Measurements from ENCODE around the gene NKX1-2.

DNA sequence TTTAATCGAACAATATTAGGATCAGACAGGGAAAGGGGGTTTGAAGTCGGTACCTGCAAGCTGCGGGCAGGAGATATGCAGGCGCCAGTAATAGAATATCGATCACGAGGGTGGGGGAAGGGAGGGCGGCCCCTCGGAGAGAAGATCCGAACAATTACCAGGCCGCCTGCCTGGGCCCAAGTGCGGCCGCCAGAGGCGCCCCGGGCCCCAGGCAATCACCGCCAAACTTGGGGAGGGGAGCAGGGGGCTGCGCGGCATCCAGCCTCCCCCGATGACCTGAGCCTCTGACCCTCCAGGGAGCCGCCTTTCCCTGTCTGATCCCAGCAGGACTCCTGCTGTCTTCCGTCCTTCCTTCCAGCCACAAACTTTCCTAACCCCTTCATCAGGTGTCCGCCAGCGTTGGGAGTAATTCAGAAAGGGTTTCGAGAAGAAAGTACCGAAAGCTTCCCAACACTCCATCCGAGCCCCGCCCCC lies 1.1 kb downstream of the NKX1-2 start:
- TF ChIP-seq, protein P1, sequence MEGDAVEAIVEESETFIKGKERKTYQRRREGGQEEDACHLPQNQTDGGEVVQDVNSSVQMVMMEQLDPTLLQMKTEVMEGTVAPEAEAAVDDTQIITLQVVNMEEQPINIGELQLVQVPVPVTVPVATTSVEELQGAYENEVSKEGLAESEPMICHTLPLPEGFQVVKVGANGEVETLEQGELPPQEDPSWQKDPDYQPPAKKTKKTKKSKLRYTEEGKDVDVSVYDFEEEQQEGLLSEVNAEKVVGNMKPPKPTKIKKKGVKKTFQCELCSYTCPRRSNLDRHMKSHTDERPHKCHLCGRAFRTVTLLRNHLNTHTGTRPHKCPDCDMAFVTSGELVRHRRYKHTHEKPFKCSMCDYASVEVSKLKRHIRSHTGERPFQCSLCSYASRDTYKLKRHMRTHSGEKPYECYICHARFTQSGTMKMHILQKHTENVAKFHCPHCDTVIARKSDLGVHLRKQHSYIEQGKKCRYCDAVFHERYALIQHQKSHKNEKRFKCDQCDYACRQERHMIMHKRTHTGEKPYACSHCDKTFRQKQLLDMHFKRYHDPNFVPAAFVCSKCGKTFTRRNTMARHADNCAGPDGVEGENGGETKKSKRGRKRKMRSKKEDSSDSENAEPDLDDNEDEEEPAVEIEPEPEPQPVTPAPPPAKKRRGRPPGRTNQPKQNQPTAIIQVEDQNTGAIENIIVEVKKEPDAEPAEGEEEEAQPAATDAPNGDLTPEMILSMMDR (conservative IDR thresholded peaks at IDR 0.05; ENCODE audit: low read depth, low read length): no peak
- TF ChIP-seq EZH2 (IDR thresholded peaks at IDR 0.05; ENCODE audit: borderline replicate concordance, low read depth, low read length, poor library complexity, severe bottlenecking): no peak
